Measurements from ENCODE around the gene ACAD9.
"Not testable (repeated sequence)": the region's sequence is repeated elsewhere in the genome, so short reads cannot be mapped to it uniquely, and the experiment has no call there.

The ACAD9 gene

GRCh38 chr3:128863560-128863959 is 15.9 kb upstream of the ACAD9 start:
- no peak for DNase-seq

- DNase-seq: no peak
These were observed 15.0 kb upstream of the ACAD9 start for GRCh38 chr3:128864351-128864811.

- not testable (repeated sequence) for DNase-seq
These were observed 14.3 kb upstream of the ACAD9 start for GRCh38 chr3:128864849-128865804.

GRCh38 chr3:128867200-128868125 is 12.0 kb upstream of the ACAD9 start:
- DNase-seq: no peak

- DNase-seq: no peak
These were observed 9.1 kb upstream of the ACAD9 start for GRCh38 chr3:128870347-128870746.

- DNase-seq: no peak
These were observed 7.1 kb upstream of the ACAD9 start for GRCh38 chr3:128872282-128872681.

- DNase-seq: no peak
These were observed 6.7 kb upstream of the ACAD9 start for GRCh38 chr3:128872744-128873143.

GRCh38 chr3:128873244-128874022 is 6.0 kb upstream of the ACAD9 start:
- no peak for DNase-seq

- DNase-seq: no peak
These were observed 4.8 kb upstream of the ACAD9 start for GRCh38 chr3:128874481-128875180.

- DNase-seq: peak; percentile 70
These were observed 3.8 kb upstream of the ACAD9 start for GRCh38 chr3:128875556-128876120.

- no peak for DNase-seq
These were observed 1.4 kb upstream of the ACAD9 start for GRCh38 chr3:128878011-128878457.

- DNase-seq: peak; percentile 49
These were observed 780 bp upstream of the ACAD9 start for GRCh38 chr3:128878556-128879124.

GRCh38 chr3:128879991-128880390 is 571 bp downstream of the ACAD9 start:
- no peak for DNase-seq

GRCh38 chr3:128880455-128880854 is 1.0 kb downstream of the ACAD9 start:
- not testable (repeated sequence) for DNase-seq

GRCh38 chr3:128881576-128881975 is 2.2 kb downstream of the ACAD9 start:
- DNase-seq: no peak

GRCh38 chr3:128882719-128883118 is 3.3 kb downstream of the ACAD9 start:
- DNase-seq: no peak

GRCh38 chr3:128884992-128885391 is 5.6 kb downstream of the ACAD9 start:
- DNase-seq: no peak

- no peak for DNase-seq
These were observed 9.9 kb downstream of the ACAD9 start for GRCh38 chr3:128889139-128889894.

GRCh38 chr3:128895843-128896697 is 16.6 kb downstream of the ACAD9 start:
- DNase-seq: no peak
